NCI-H1105 (cell line): ENCODE results near the gene PBX3.
A peak's percentile ranks its signal among the peaks of the same experiment; 100 is the strongest.

Experiments used
- DNase-seq: peaks from one replicate; lab custom pipeline; 2025; lab: John Stamatoyannopoulos, UW

The PBX3 gene

GRCh38 chr9:125995706-125996105, 248.5 kb downstream of the PBX3 start:
- no peak for DNase-seq

GRCh38 chr9:125996791-125997190, 249.6 kb downstream of the PBX3 start:
- no peak for DNase-seq

- peak; percentile 96 for DNase-seq
These were observed 250.1 kb downstream of the PBX3 start for GRCh38 chr9:125997196-125997823.

- DNase-seq, result no peak
These were observed 251.8 kb downstream of the PBX3 start for GRCh38 chr9:125998837-125999503.

GRCh38 chr9:125999504-125999881, 252.3 kb downstream of the PBX3 start:
- DNase-seq, result no peak

- no peak for DNase-seq
These were observed 253.1 kb downstream of the PBX3 start for GRCh38 chr9:126000256-126000655.

DNA sequence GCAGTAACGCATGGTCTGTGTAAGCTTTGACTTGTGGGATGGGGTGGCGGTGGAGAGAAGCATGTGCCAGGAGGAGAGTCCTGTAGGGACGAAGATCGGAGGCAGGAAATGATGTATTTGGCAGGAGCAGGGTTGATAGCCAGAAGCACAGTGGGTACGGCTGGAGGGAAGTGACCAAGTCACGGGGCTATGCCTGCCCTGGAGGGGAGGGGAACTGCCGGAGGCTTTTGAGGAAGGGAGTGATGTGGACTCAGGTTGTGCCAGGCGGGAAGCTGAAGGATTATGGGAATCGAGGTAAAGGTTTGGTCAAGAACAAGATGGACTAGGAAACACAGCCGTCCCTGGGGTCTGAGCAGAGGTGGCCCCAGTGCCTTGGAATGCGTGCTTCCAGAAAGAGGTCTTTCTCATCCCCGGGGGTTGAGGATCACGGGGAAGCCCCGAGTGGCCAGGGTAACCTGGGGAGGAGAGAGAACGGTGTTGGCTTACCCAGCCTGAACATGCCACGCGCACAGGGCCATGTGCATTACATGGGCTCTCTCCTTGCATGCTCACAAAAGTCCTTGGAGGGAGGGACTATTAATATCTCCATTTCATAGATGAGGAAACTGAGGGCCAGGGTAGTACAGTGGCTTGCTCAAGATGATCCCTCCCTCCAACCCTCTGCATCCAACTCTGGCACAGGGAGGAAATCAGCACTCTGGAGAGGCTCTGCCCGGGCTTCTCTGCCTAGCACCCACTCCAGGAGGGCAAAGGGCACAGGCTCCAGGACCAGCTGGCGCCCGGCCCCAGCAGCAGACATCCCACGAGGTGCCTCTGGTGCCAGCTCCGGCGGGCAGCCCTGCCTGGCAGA, 253.8 kb downstream of the PBX3 start:
- DNase-seq, result no peak

DNA sequence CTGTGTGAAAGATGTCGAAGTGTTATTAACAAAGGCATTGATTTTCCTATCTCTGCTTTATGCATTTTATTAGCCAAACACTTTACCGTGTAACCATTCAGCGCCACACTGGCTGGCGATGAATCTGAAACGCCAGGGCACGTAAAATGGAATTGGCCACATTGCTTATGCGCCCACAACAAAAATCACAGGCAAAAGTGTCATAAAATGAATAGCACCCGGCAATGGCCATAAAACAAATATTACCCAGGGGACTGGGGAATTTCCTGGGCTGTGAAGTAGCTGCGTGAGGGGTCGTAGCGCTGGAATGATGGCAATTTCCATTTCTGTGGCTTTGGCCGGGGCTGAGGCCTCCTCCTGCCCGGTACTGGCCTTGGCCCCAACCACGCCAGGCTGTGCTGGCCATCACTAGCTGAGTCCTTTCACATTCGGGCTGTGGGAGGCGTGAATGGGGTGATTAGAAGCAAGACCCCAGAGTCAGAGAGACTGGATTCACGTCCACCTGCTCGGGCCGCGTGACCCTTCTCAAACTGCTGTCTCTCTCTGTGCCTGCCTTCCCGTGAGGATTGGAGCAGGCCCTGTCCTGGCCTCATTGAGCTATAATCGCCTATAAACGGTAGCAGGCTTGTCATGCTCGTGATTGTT, 254.5 kb downstream of the PBX3 start:
- DNase-seq, result no peak

- no peak for DNase-seq
These were observed 255.5 kb downstream of the PBX3 start for GRCh38 chr9:126002476-126003350.

DNA sequence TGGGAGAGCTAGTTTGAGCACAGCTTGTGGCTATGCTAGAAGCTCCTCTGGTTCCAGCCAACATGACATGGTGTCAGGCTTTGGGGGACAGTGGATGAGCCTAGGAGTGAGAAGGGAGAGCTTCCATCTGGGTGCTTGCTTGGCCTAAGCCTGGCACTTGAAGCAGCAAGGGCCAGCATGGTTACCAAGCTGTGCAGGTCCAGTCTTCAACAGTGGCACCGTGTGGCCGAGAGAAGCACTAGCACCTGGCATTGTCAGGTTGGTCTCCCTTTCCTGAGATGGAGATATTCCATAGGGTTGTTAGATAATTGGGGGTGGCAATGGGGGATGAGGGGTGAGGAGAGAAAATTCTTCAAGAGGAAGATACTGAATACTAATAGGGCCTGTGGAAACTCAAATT, 261.9 kb downstream of the PBX3 start:
- DNase-seq, result no peak

DNA sequence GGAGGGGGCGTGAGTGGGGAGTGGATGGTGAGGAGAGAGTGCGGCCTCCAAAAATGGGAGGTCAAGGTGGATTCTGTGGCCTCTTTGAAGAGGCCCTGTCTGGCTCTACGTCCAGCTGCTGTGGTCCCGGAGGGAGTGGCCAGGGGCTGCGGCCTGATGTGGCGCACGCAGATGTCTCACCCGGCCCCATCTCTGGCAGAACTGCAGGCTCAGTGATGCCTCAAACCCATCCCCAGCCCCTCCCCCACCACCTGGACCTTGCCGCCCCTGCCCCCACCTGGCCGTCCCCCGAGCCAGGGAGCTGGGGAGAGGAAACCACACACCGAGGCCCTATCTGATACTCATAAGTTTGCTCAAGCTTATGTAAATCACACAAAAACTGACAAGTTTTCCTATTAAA, 267.6 kb downstream of the PBX3 start:
- no peak for DNase-seq

DNA sequence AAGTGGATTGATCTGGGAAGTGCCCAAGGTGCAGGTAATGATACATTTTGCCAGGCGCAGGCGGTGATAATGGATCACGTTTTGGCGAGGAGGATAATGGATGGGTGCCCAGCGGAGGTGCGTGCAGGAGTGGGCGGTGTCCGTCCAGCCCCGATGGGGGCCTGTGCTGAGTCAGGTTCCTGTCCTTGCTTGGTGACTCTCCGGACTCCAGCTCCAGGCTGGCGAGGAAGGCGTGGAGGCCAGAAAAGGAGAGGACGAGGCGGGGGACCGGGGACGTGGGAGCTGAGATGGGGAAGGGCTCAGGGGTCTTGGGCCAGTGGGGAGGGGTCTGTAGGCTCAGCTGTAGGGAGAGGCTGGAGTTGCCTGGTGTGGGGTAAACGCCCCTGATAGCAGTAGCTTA, 268.3 kb downstream of the PBX3 start:
- no peak for DNase-seq

- DNase-seq, result peak; percentile 31
These were observed 269.6 kb downstream of the PBX3 start for GRCh38 chr9:126016579-126017290.
